Stimulated activated effector memory CD8-positive, alpha-beta T cell treated with anti-CD3 and anti-CD28 coated beads, Interleukin-12 subunit alpha, Interleukin-12 subunit beta, amount 100 ng/mL, for 72 hours (primary cell): ENCODE data around the gene NOL7.

Experiments used
- ATAC-seq: fragments of 150-1000 bp; cut with Tn5 transposase; 2 replicates; pipeline ENCODE4 v1.10.0; 2021
- DNase-seq, 2 donors: peaks; one replicate each; pipeline ENCODE4 v3.0.0; 2021 to 2022; ENCODE audit warnings: low spot score in 2 of 2
- H3K27ac Mint-ChIP-seq: one replicate; pipeline ENCODE4 v1.8.0; 2022; ENCODE audit warnings: mild to moderate bottlenecking, mixed read lengths
- H3K36me3 Mint-ChIP-seq: one replicate; pipeline ENCODE4 v1.8.0; 2022; ENCODE audit warnings: mild to moderate bottlenecking, mixed read lengths
- H3K4me1 Mint-ChIP-seq: one replicate; pipeline ENCODE4 v1.8.0; 2022; ENCODE audit warnings: mixed read lengths
- H3K4me3 Mint-ChIP-seq: one replicate; pipeline ENCODE4 v1.8.0; 2022; ENCODE audit warnings: mild to moderate bottlenecking, mixed read lengths
- H3K9me3 Mint-ChIP-seq: one replicate; pipeline ENCODE4 v1.8.0; 2022; ENCODE audit warnings: mixed read lengths

Gene NOL7

GRCh38 chr6:13586603-13587542 is 28.3 kb upstream of the NOL7 start:
- ATAC-seq = no peak
- Mint-ChIP-seq H3K9me3 (no peaks in the 10 kb centered on the region), H3K36me3 (peaks cover 13% of the 10 kb centered on the region), H3K27ac (no peak overlapping the region), H3K4me3 (no peak overlapping the region), H3K4me1 (no peaks in the 10 kb centered on the region)
- DNase-seq = no peak

DNA sequence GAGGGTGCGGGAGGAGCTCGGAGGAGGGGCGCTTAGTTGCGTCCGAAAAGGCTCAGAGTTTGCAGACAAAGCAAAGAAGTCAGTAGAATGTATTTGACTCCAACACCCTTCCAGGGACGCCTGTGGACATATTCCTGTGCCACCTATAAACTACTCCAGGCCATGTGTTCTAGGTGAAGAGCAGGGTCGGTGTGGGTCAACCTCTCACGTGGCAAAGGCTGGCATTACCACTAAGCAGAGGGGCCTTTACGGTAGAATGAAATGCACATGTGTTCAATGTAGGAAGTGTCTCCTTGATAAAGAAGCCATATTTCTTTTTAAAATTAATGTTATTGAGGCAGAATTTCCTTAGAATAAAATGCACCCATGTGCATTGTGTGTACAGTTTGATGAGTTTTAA is 25.3 kb upstream of the NOL7 start:
- no peak for ATAC-seq
- H3K36me3 Mint-ChIP-seq = peaks cover 14% of the 10 kb centered on the region
- no peaks in the 10 kb centered on the region for H3K9me3 Mint-ChIP-seq
- H3K4me3 Mint-ChIP-seq = no peak overlapping the region
- no peaks in the 10 kb centered on the region for H3K4me1 Mint-ChIP-seq
- no peak for DNase-seq
- H3K27ac Mint-ChIP-seq = no peak overlapping the region

GRCh38 chr6:13590574-13591153 is 24.5 kb upstream of the NOL7 start:
- DNase-seq (no peak), ATAC-seq (no peak)
- Mint-ChIP-seq H3K4me1 (no peaks in the 10 kb centered on the region), H3K9me3 (no peaks in the 10 kb centered on the region), H3K27ac (no peak overlapping the region), H3K4me3 (no peak overlapping the region), H3K36me3 (peaks cover 17% of the 10 kb centered on the region)

DNA sequence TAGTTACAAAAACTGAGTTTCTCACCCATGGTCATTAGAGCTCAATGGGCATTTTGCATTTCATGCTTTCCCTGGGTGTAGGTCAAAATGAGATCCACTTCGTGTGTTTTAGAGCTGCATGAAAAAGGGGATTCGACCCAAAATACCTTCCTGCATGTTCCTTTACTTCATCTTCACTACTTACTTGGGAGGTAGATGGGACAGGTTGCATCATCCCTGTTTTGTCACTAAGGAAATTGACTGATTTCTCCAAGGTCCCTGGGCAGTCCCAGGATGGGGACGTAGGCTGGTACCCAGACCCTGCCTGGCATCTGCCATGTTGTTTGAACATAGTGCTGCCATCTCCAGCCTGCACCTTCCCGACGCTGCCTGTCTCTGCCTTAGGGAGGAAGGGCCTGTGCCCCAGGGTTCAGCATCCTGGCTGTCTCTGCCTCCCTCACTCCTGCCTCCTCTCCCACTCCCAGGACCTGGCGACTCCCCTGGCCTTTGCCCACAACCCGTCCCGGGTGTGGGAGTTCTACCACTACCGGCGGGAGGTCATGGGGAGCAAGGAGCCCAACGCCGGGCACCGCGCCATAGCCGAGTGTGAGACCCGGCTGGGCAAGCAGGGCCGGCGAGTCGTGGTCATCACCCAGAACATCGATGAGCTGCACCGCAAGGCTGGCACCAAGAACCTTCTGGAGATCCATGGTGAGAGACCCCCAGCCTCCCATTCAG is 23.8 kb upstream of the NOL7 start:
- ATAC-seq (no peak), DNase-seq (no peak)
- Mint-ChIP-seq H3K9me3 (no peaks in the 10 kb centered on the region), H3K4me1 (no peaks in the 10 kb centered on the region), H3K4me3 (no peak overlapping the region), H3K27ac (no peak overlapping the region), H3K36me3 (peaks cover 24% of the 10 kb centered on the region)

DNA sequence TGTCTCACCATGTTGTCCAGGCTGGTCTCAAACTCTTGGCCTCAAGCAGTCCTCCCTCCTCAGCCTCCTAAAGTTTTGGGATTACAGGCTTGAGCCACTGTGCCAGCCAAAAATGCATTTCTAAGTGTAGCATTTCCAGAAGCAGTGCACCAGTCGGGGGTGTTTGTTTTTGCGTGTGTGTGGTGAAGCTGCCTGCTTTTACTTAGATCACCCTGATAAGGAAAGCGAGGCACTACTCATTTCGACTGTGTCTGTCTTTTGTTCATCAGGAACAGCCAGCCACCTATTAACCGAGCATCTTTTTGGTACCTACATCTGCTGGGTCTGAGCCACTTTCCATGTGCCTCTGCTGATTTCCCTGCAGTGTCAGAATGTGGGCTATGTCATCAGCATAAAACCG is 22.0 kb upstream of the NOL7 start:
- H3K4me3 Mint-ChIP-seq = no peak overlapping the region
- H3K36me3 Mint-ChIP-seq = peaks cover 41% of the 10 kb centered on the region
- H3K4me1 Mint-ChIP-seq = no peaks in the 10 kb centered on the region
- H3K9me3 Mint-ChIP-seq = no peaks in the 10 kb centered on the region
- no peak overlapping the region for H3K27ac Mint-ChIP-seq
- ATAC-seq = no peak
- DNase-seq = no peak

DNA sequence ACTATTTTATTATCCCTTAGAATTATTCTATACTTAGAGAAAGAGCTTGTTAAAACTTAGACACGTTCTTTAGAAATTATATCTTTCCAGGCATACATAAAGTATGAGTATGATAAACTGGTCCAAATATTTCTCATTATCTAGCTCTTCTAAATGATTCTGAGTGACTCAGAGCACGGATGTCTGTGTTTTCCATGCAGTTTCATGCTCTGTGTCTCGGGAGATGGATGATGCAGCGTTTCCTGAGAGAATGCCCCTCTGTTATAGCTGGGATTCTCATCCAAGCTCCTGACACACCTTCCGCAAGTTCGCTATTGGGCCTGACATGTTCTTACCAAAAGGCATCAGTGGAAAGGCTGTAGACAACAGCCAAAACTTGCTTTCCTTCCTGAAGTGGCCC is 21.4 kb upstream of the NOL7 start:
- no peak overlapping the region for H3K4me3 Mint-ChIP-seq
- H3K9me3 Mint-ChIP-seq = no peaks in the 10 kb centered on the region
- peaks cover 46% of the 10 kb centered on the region for H3K36me3 Mint-ChIP-seq
- H3K4me1 Mint-ChIP-seq = no peaks in the 10 kb centered on the region
- no peak overlapping the region for H3K27ac Mint-ChIP-seq
- ATAC-seq = no peak
- DNase-seq = no peak

DNA sequence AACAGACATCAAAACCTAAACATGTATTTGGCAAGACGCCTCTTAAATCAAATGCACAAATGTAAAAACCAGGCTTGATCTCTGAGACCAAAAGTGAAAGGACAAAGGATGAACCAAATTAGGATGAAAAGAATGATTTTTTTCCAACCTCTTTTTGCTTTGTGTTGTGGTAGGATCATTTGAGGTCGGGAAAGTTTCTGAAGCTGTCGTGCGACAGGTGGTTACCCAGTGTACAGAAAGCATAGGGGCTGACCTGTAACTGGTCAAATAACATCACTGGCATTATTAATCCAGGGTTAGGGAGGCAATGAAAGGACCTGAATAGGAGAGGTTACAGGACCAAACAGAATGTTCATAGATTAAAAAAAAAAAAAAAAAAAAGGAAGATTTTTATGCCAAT is 18.1 kb upstream of the NOL7 start:
- DNase-seq = no peak
- Mint-ChIP-seq H3K4me3 (no peak overlapping the region), H3K9me3 (no peaks in the 10 kb centered on the region), H3K4me1 (no peaks in the 10 kb centered on the region), H3K27ac (no peak overlapping the region), H3K36me3 (peaks cover 45% of the 10 kb centered on the region)
- ATAC-seq = no peak

GRCh38 chr6:13600036-13600435 is 15.1 kb upstream of the NOL7 start:
- DNase-seq (no peak), ATAC-seq (no peak)
- Mint-ChIP-seq H3K9me3 (no peaks in the 10 kb centered on the region), H3K36me3 (peaks cover 47% of the 10 kb centered on the region), H3K4me1 (no peaks in the 10 kb centered on the region), H3K27ac (no peak overlapping the region), H3K4me3 (no peak overlapping the region)

DNA sequence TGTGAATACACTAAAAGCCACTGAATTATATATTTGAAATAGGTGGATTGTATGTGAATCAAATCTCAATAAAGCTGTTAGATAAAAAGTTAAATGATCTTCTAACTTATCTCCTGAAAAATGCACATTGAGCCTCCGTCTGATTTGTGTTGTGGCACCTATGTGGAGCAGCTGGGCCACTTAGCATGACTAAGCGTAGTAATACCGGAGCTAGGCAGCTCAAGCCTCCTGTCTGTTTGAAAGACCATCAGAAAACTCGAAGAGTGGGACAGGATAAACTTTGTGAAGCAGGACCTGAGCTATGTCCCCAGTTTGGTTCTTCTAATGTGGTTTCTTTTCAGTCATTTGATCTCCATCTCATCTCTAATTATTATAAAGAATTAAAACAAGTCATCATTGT is 11.0 kb upstream of the NOL7 start:
- DNase-seq = no peak
- Mint-ChIP-seq H3K4me3 (no peak overlapping the region), H3K27ac (no peak overlapping the region), H3K9me3 (no peaks in the 10 kb centered on the region), H3K4me1 (no peaks in the 10 kb centered on the region), H3K36me3 (peaks cover 16% of the 10 kb centered on the region)
- no peak for ATAC-seq

DNA sequence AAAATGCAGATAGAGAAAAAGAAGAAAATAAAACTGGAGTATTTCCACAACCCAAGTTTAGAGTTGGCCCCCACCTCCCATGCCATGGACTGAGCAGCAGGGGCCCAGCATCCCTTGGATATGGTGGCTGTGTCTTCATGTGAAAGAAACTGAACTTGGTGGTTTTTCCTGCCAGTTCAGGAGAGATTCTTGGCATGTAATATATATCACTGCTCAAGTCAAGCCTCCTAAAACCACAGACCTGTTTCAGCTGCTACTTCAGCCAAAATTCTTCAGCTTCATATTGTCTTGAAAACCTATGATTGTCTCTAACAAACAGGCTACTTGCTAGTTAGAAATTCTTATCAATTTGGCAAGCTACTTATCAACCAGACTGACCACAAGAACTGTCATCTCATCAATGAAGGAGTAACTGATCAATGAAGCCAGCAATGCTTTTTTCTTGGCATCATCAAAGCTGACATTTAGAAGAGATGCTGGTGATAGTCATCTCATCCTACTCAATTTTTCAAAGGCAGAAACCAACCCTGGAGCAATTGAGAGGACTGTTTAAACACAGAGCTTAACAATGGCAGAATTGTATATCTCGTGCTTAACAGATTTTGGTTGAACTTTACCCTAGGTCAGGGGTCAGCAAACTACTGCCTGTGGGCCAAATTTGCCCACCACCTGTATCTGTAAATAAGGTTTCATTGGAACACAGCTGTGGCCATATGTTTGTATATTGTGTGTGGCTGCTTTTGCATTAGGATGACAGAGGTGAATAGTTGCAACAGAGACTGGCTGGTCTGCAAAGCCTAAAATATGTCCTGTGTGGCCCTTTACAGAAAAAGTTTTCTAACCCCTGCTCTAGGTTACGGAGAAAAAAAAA is 10.4 kb upstream of the NOL7 start:
- no peaks in the 10 kb centered on the region for H3K4me1 Mint-ChIP-seq
- no peak for ATAC-seq

GRCh38 chr6:13605634-13606033 is 9.5 kb upstream of the NOL7 start:
- peak overlapping the region; percentile 16 for H3K27ac Mint-ChIP-seq
- no peak for DNase-seq
- H3K4me3 Mint-ChIP-seq = no peak overlapping the region
- no peaks in the 10 kb centered on the region for H3K9me3 Mint-ChIP-seq
- ATAC-seq = no peak
- peaks cover 16% of the 10 kb centered on the region for H3K36me3 Mint-ChIP-seq
- H3K4me1 Mint-ChIP-seq = no peaks in the 10 kb centered on the region

More for the DNA sequence above, 10.4 kb upstream of the NOL7 start:
- no peak for DNase-seq
- no peak overlapping the region for H3K27ac Mint-ChIP-seq
- H3K4me3 Mint-ChIP-seq = no peak overlapping the region
- peaks cover 16% of the 10 kb centered on the region for H3K36me3 Mint-ChIP-seq
- H3K9me3 Mint-ChIP-seq = no peaks in the 10 kb centered on the region

GRCh38 chr6:13611715-13612114 is 3.4 kb upstream of the NOL7 start:
- H3K36me3 Mint-ChIP-seq = peaks cover 27% of the 10 kb centered on the region
- H3K4me3 Mint-ChIP-seq = no peak overlapping the region
- H3K4me1 Mint-ChIP-seq = peaks cover 28% of the 10 kb centered on the region
- DNase-seq (no peak), ATAC-seq (no peak)
- peak overlapping the region; percentile 64 for H3K27ac Mint-ChIP-seq
- no peaks in the 10 kb centered on the region for H3K9me3 Mint-ChIP-seq

DNA sequence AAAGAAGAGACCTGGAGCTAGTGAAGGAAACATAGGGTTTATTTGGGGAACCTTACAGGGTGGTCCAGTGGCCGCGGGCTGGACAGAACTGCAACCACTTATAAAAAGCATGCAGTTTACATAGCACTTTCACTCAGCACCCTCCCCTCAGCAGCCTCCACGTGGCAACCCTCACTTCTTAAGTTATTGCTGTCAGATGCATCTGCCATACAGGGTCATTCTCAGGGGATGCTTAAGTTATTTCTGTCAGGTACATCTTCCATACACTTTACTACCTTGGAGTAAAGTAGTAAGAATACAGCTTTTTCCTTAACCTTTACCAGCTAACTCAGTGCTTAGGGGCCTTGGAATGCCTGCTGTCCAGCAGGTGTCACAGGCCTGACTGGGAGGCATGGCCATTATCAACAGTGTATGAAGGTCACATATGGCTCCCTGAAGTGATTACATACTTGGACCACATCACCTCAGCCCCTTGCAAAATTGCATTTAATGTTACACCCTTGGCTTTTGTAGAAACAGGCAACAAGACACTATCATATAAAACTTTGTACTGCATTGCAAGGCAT is 2.0 kb upstream of the NOL7 start:
- H3K9me3 Mint-ChIP-seq = no peaks in the 10 kb centered on the region
- ATAC-seq (no peak), DNase-seq (no peak)
- H3K4me1 Mint-ChIP-seq = peaks cover 38% of the 10 kb centered on the region
- H3K36me3 Mint-ChIP-seq = peaks cover 41% of the 10 kb centered on the region
- H3K4me3 Mint-ChIP-seq = peak overlapping the region; percentile 99
- no peak overlapping the region for H3K27ac Mint-ChIP-seq

DNA sequence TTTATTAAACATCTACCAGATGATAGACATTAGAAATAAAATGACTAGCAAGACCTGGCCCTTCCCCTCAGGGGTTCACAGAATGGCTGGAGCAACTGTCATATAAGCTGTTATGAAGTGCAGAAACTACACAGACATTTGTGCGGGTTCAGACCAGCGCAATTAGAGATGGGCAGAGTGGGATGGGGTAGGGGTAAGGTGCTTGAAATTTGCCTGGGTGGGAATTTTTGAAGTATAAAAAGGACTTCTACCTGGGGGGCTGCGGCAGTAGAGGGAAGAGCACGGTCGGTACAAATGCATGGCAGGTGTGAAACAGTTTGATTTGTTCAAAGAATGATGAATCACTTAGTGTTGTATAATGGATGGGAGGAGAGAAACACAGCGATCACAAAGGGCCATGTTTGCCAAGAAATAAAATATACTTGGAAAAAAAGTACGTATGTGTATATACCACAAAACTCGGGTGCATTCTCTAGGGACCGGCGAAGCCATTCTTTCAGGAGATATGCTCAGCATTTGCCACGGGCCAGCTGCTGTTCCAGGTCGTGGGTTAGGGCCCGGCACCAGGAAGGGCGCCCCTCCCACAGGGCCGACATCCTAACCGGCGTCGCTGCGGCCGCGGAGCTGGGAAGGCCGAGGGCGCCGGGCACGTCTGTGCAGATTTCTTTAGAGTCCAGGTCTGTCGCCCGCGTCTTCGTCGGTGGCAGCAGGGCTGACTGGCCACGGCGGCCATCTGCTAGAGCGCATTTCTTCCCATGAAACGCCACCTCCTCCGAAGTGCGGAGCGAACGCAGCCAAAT is 809 bp upstream of the NOL7 start:
- Mint-ChIP-seq H3K27ac (peak overlapping the region; percentile 99), H3K36me3 (peaks cover 53% of the 10 kb centered on the region), H3K4me1 (peaks cover 38% of the 10 kb centered on the region), H3K4me3 (peak overlapping the region; percentile 99), H3K9me3 (no peaks in the 10 kb centered on the region)
- DNase-seq (peak; percentile 19 to 61), ATAC-seq (peak; percentile 39)
